GM23248 (cell line): ENCODE results near the gene GPRIN1.

ENCODE experiments used
- EZH2 ChIP-seq: fragments of 200-600 bp; sonication (generic); IDR thresholded peaks from 2 replicates; pipeline ENCODE4 v1.6.1; 2018; ENCODE audit warnings: antibody characterized with exemption, mild to moderate bottlenecking; ENCODE audit not compliant: insufficient read depth, poor library complexity, severe bottlenecking
- EZH2phosphoT487 ChIP-seq: fragments of 200-600 bp; sonication (generic); IDR thresholded peaks from 2 replicates; pipeline ENCODE4 v1.6.1; 2018; ENCODE audit warnings: antibody characterized with exemption, moderate library complexity, mild to moderate bottlenecking, low read depth; ENCODE audit not compliant: insufficient read depth

DNA sequence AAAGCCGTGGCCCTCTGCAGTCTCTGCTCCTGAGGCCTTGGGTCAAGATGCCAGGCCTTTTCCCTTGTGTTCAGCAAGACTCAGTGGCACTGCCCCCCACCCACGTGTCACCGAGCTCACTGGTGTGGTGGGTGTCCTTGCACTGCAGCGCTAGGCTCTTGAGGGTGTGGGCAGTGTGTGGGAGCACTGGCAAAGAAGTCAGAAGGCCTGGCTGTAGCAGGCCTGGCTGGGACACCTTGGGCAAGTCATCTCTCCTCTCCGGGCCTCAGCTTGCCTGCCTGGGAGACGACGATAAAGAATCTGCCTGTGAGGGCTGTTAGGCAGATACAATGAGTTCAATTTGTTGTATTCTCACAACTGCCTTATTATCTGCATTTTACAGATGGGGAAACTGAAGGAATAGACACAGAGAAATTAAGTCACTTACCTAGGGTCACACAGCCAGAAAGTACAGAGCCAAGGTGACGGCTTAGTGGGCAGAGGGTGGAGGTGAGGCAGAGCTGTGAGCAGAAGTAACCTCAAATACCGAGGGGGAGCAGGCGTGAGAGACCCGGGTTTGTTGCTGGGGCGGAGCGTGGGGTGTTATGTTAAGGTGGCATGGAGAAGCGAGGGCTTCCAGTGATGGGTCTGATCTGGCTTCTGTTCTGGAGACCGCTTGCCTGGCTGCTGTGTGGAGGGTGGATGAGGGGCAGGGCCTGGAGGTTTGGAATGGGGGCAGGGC lies 38.7 kb upstream of the GPRIN1 start:
- TF ChIP-seq EZH2 (no peak), EZH2phosphoT487 (no peak)
